ENCODE measurements around the gene ECI1.

DNA sequence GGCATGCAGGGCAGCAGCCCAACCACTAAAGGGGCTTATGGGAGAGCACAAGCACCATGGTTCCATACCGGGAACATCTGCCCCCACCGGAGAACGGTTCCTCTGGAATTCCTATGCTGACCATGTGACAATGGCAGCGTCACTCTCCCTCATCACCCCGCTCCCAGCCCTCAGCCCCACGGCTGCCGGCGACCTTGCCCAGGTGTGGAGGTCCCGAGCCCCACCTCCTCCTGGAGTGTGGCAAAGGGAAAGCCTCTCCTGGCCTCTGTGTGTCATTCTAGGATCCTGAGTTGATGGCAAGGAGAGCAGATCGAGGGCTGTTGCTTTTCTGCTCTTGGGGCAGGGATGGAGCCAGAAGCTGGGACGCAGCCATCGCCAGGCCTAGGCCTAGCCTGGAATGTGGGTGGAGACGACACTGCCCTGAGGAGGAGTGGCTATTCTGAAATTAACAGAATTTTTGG lies 34.4 kb upstream of the ECI1 start:
- TF ChIP-seq YY1 (IDR thresholded peaks at IDR 0.05; ENCODE audit: low read depth): no peak
- no peak for TF ChIP-seq TCF12 (IDR thresholded peaks at IDR 0.05; ENCODE audit: low read depth)
- no peak for TF ChIP-seq NFIC (IDR thresholded peaks at IDR 0.05)
- no peak for TF ChIP-seq EP300 (IDR thresholded peaks at IDR 0.05; ENCODE audit: borderline replicate concordance)
- TF ChIP-seq, protein P1, sequence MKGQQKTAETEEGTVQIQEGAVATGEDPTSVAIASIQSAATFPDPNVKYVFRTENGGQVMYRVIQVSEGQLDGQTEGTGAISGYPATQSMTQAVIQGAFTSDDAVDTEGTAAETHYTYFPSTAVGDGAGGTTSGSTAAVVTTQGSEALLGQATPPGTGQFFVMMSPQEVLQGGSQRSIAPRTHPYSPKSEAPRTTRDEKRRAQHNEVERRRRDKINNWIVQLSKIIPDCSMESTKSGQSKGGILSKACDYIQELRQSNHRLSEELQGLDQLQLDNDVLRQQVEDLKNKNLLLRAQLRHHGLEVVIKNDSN (IDR thresholded peaks at IDR 0.05): no peak
- TF ChIP-seq, protein P2, sequence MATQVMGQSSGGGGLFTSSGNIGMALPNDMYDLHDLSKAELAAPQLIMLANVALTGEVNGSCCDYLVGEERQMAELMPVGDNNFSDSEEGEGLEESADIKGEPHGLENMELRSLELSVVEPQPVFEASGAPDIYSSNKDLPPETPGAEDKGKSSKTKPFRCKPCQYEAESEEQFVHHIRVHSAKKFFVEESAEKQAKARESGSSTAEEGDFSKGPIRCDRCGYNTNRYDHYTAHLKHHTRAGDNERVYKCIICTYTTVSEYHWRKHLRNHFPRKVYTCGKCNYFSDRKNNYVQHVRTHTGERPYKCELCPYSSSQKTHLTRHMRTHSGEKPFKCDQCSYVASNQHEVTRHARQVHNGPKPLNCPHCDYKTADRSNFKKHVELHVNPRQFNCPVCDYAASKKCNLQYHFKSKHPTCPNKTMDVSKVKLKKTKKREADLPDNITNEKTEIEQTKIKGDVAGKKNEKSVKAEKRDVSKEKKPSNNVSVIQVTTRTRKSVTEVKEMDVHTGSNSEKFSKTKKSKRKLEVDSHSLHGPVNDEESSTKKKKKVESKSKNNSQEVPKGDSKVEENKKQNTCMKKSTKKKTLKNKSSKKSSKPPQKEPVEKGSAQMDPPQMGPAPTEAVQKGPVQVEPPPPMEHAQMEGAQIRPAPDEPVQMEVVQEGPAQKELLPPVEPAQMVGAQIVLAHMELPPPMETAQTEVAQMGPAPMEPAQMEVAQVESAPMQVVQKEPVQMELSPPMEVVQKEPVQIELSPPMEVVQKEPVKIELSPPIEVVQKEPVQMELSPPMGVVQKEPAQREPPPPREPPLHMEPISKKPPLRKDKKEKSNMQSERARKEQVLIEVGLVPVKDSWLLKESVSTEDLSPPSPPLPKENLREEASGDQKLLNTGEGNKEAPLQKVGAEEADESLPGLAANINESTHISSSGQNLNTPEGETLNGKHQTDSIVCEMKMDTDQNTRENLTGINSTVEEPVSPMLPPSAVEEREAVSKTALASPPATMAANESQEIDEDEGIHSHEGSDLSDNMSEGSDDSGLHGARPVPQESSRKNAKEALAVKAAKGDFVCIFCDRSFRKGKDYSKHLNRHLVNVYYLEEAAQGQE (IDR thresholded peaks at IDR 0.05; ENCODE audit: low read depth): no peak
- TF ChIP-seq TAF1 (IDR thresholded peaks at IDR 0.05; ENCODE audit: low read depth): no peak
- TF ChIP-seq CEBPB (IDR thresholded peaks at IDR 0.05): no peak
- TF ChIP-seq RAD21 (IDR thresholded peaks at IDR 0.05; ENCODE audit: low read depth): no peak
- no peak for TF ChIP-seq CREB1 (IDR thresholded peaks at IDR 0.05; ENCODE audit: low read depth)
- TF ChIP-seq, protein P3, sequence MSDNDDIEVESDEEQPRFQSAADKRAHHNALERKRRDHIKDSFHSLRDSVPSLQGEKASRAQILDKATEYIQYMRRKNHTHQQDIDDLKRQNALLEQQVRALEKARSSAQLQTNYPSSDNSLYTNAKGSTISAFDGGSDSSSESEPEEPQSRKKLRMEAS (IDR thresholded peaks at IDR 0.05): no peak
- TF ChIP-seq TEAD4 (IDR thresholded peaks at IDR 0.05): no peak
- TF ChIP-seq FOXM1 (IDR thresholded peaks at IDR 0.05; ENCODE audit: borderline replicate concordance, low read depth): no peak
- no peak for TF ChIP-seq EGR1 (IDR thresholded peaks at IDR 0.05)
